Measurements from ENCODE around the gene REPIN1. TPM values are rescaled to one million over a fixed set of nuclear protein-coding genes. Genes with fewer than 3 reads are reported as not detected.

Gene REPIN1
- total and polyA plus RNA-seq, 9 of the 15 experiments (the other 6 are each of a cell fraction or from before 2014, with no cell fraction given), result 8.1 to 283 (median 94.3) TPM

GRCh38 chr7:150404805-150405583, 36.4 kb downstream of the REPIN1 start (continued):
- TF ChIP-seq ZNF318 (IDR thresholded peaks at IDR 0.05; ENCODE audit: borderline replicate concordance in 1 of 2, low read depth in 1 of 2), result no peak
- TF ChIP-seq ELK3 (CRISPR knock-in tag; IDR thresholded peaks at IDR 0.05), result no peak
- TF ChIP-seq HOXB6 (CRISPR knock-in tag; IDR thresholded peaks at IDR 0.05; ENCODE audit: borderline replicate concordance), result no peak
- peak; percentile 93; the same call in 1 of the 2 replicates for TF ChIP-seq PTBP1 (IDR thresholded peaks at IDR 0.05; ENCODE audit: low read depth, low read length)
- TF ChIP-seq ESRRB (CRISPR knock-in tag; IDR thresholded peaks at IDR 0.05; ENCODE audit: borderline replicate concordance), result no peak
- TF ChIP-seq CC2D1A (IDR thresholded peaks at IDR 0.05), result no peak
- TF ChIP-seq PHTF2 (CRISPR knock-in tag; IDR thresholded peaks at IDR 0.05), result no peak
- peak; percentile 43; the same call in 1 of the 2 replicates for TF ChIP-seq REST (IDR thresholded peaks at IDR 0.05; ENCODE audit: borderline replicate concordance)
- TF ChIP-seq REST (CRISPR knock-in tag; IDR thresholded peaks at IDR 0.05; ENCODE audit: low read depth), result peak; percentile 10; the same call in 1 of the 2 replicates

Measured in K562 (cell line).